Fibroblast of mammary gland (primary cell): Measurements from ENCODE around the gene NUDT5.

Experiments used
- DNase-seq: peaks from one replicate; pipeline ENCODE4 v3.0.0-alpha.2; 2010; ENCODE audit warnings: low read depth
- H3K4me3 ChIP-seq: 2 replicates; pipeline ENCODE4 v1.5.1; 2011; ENCODE audit warnings: low read depth, mild to moderate bottlenecking, low read length, moderate library complexity; ENCODE audit not compliant: control insufficient read depth
- CTCF ChIP-seq: conservative IDR thresholded peaks from 2 replicates; pipeline ENCODE4 v1.5.1; 2011; ENCODE audit warnings: low read depth, low read length, inconsistent platforms; ENCODE audit not compliant: control insufficient read depth, insufficient read depth

Gene NUDT5

GRCh38 chr10:12205082-12205481, 9.4 kb upstream of the NUDT5 start:
- no peak for TF ChIP-seq CTCF
- H3K4me3 ChIP-seq: no peak overlapping the region
- no peak for DNase-seq

- no peak for TF ChIP-seq CTCF
- H3K4me3 ChIP-seq: no peak overlapping the region
Observed at GRCh38 chr10:12202226-12202625, 6.5 kb upstream of the NUDT5 start.

GRCh38 chr10:12201543-12201942, 5.9 kb upstream of the NUDT5 start:
- no peak for TF ChIP-seq CTCF
- no peak overlapping the region for H3K4me3 ChIP-seq
- no peak for DNase-seq

More at GRCh38 chr10:12202226-12202625, 6.5 kb upstream of the NUDT5 start:
- no peak for DNase-seq

GRCh38 chr10:12200850-12201249, 5.2 kb upstream of the NUDT5 start:
- TF ChIP-seq CTCF: no peak

GRCh38 chr10:12198156-12198555, 2.5 kb upstream of the NUDT5 start:
- DNase-seq: no peak

More at GRCh38 chr10:12200850-12201249, 5.2 kb upstream of the NUDT5 start:
- no peak overlapping the region for H3K4me3 ChIP-seq
- no peak for DNase-seq

GRCh38 chr10:12196531-12197211, 980 bp upstream of the NUDT5 start:
- TF ChIP-seq CTCF: no peak
- no peak for DNase-seq
- peak overlapping the region; percentile 97 for H3K4me3 ChIP-seq

More at GRCh38 chr10:12198156-12198555, 2.5 kb upstream of the NUDT5 start:
- no peak overlapping the region for H3K4me3 ChIP-seq
- TF ChIP-seq CTCF: no peak

- no peak for TF ChIP-seq CTCF
- peak overlapping the region; percentile 97 for H3K4me3 ChIP-seq
- no peak for DNase-seq
Observed at GRCh38 chr10:12195281-12195602, 449 bp downstream of the NUDT5 start.
